ENCODE data around the gene BMPR1A. TPM values are rescaled to one million over a fixed set of nuclear protein-coding genes. Genes with fewer than 3 reads are reported as not detected.

The BMPR1A gene
- total and polyA plus RNA-seq, 10 of the 15 experiments (the other 5 are each of a cell fraction or from before 2014, with no cell fraction given): 2.3 to 22.7 (median 13.1) TPM

- TF ChIP-seq ZBTB40 (IDR thresholded peaks at IDR 0.05; ENCODE audit: borderline replicate concordance): no peak
- no peak for TF ChIP-seq EP300 (IDR thresholded peaks at IDR 0.05; ENCODE audit: borderline replicate concordance in 1 of 2, control insufficient read depth in 1 of 2, low read depth in 2 of 2, low read length in 2 of 2)
- TF ChIP-seq ATF2 (IDR thresholded peaks at IDR 0.05; ENCODE audit: low read length): 0 out of 2 replicates have a peak, but pooled peaks have one; percentile 18
- TF ChIP-seq TBL1XR1 (IDR thresholded peaks at IDR 0.05; ENCODE audit: low read depth, low read length): no peak
- TF ChIP-seq CBFB (IDR thresholded peaks at IDR 0.05; ENCODE audit: low read depth): no peak
- no peak for TF ChIP-seq IRF5 (IDR thresholded peaks at IDR 0.05; ENCODE audit: borderline replicate concordance)
- no peak for TF ChIP-seq RB1 (IDR thresholded peaks at IDR 0.05; ENCODE audit: borderline replicate concordance)
- TF ChIP-seq ZNF592 (IDR thresholded peaks at IDR 0.05): no peak
- no peak for TF ChIP-seq SPI1 (IDR thresholded peaks at IDR 0.05; ENCODE audit: borderline replicate concordance, insufficient read depth, low read depth, low read length)
- no peak for TF ChIP-seq MEF2B (IDR thresholded peaks at IDR 0.05; ENCODE audit: partially characterized antibody, poor library complexity, severe bottlenecking)
- peak; percentile 68 for TF ChIP-seq ATF7 (IDR thresholded peaks at IDR 0.05; ENCODE audit: low read depth)
- TF ChIP-seq CHD1 (IDR thresholded peaks at IDR 0.05; ENCODE audit: low read depth, low read length): no peak
- TF ChIP-seq SMC3 (IDR thresholded peaks at IDR 0.05; ENCODE audit: borderline replicate concordance, low read length): no peak
- TF ChIP-seq EED (IDR thresholded peaks at IDR 0.05; ENCODE audit: low read depth): no peak
- no peak for TF ChIP-seq SMAD5 (IDR thresholded peaks at IDR 0.05; ENCODE audit: low read depth)
- TF ChIP-seq ZBED1 (IDR thresholded peaks at IDR 0.05; ENCODE audit: borderline replicate concordance): no peak
- TF ChIP-seq IKZF1 (conservative IDR thresholded peaks at IDR 0.05): peak; percentile 39
- no peak for TF ChIP-seq HDAC2 (IDR thresholded peaks at IDR 0.05)
- TF ChIP-seq MYB (IDR thresholded peaks at IDR 0.05; ENCODE audit: borderline replicate concordance, low read depth, low read length): no peak
Observed at GRCh38 chr10:86757113-86757972, 924 bp downstream of the BMPR1A start (continued).

Data from GM12878 (cell line).